ENCODE data around the gene ATP8A2. TPM values are rescaled to one million over a fixed set of nuclear protein-coding genes. Genes with fewer than 3 reads are reported as not detected.

ATP8A2 gene
- total and polyA plus RNA-seq, 10 of the 15 experiments (the other 5 are each of a cell fraction or from before 2014, with no cell fraction given): 0.01 to 0.04 (median 0.04) TPM; not detected in 7

DNA sequence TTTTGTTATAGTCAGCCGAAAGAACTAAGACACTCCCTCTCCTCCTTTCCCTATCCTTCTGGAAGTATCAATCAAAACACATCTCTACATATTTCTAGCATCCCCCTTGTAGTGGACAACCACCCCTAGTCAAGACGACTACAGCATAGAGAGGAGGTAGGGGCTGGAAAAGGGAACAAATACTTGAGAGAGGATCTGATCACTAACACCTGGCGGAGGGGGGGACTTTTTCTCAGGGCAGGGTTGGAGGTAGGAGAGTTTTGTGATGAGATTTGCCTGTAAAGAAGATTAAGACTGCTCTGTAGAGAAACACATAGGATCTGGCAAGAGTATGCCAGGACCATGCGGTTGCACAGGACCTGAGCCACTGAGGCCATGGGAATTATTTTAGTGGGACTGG is 471.9 kb downstream of the ATP8A2 start (continued):
- TF ChIP-seq EZH2 (IDR thresholded peaks at IDR 0.05; ENCODE audit: borderline replicate concordance, control insufficient read depth, low read depth, low read length) (no peak), POLR2AphosphoS2 (IDR thresholded peaks at IDR 0.05; ENCODE audit: low read depth, low read length) (no peak), RELB (IDR thresholded peaks at IDR 0.05; ENCODE audit: low read depth) (no peak)

DNA sequence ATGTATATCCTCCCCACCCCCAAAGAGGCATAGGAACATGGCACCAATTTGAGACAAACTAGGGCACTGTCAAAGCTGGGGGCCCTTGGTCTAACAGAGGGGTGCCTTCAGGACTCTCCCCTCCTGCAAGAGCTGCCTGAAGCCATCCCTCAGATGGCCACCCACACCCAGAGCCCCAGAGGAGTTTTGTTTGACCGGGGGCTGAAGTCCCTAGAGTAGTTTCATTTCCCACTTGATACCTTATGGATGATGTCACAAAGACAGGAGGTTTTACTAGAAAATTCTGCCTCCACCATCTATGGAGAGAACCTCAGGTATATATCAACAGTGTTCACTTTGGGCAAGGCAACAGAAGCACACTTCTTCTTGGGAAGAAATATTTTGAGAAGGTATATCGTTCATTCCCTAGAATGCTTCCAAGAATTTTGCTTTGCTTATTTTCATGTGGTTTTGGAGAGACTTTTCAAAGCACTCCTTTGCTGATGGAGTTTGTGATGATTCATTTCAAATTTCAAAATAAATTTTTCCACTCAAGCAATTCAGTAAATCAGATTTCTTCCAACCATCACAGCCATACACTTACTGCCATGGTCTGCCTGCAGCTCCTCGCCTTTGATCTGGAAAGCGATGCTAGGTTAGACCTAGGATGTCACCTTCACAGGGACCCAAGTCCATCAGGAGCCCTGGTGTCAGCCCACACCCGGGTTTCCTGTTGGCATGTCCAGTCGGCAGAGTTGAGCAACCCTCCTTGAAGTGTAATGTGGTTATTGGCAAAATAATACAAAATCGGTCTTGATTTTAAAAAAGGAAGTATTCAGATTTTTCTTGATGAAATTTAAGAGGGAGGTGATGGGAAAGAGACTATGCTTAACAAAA is 473.0 kb downstream of the ATP8A2 start:
- in situ Hi-C loops (cut with MboI): no loop called here
- SMC1A ChIA-PET (ENCODE audit: uncharacterized antibody, unreplicated experiment): no interaction called here
- no peaks in the 10 kb centered on the region for H3K36me3 ChIP-seq (ENCODE audit: control insufficient read depth in 2 of 2, insufficient read depth in 2 of 2, low read length in 1 of 2)
- DNase-seq (ENCODE audit: low read depth, low spot score): no peak
- no peaks in the 10 kb centered on the region for H4K20me1 ChIP-seq (ENCODE audit: control insufficient read depth, insufficient read depth)
- BruUV-seq (replicated peaks): no TSS peak
- H3K27ac ChIP-seq (ENCODE audit: control insufficient read depth, insufficient read depth): no peak overlapping the region
- H3K4me1 ChIP-seq (ENCODE audit: control insufficient read depth, insufficient read depth, low read length): peaks cover 13% of the 10 kb centered on the region
- 54% methylated on average over 7 of the region's 7 CpGs for WGBS (ENCODE audit: insufficient coverage, insufficient replicate concordance, low lambda C conversion rate, missing lambda C conversion rate)
- H3K79me2 ChIP-seq (ENCODE audit: control insufficient read depth, insufficient read depth, low read length): no peaks in the 10 kb centered on the region
- no peak for FAIRE-seq
- H3K27me3 ChIP-seq (replicated peaks in 1 of 2; ENCODE audit: control insufficient read depth in 2 of 2, insufficient read depth in 2 of 2, low read length in 1 of 2): no peaks in the 10 kb centered on the region
- POLR2A ChIA-PET: no interaction called here
- intact Hi-C loops (cut with micrococcal nuclease; ENCODE audit: unreplicated experiment): no loop called here
- no peak overlapping the region for H3K9ac ChIP-seq (ENCODE audit: control insufficient read depth, insufficient read depth, low read length)
- H3K4me2 ChIP-seq (ENCODE audit: control insufficient read depth, insufficient read depth): no peak overlapping the region
- no peak overlapping the region for H2AFZ ChIP-seq (ENCODE audit: control insufficient read depth, low read depth, low read length)
- RAD21 ChIA-PET (ENCODE audit: unreplicated experiment): no interaction called here
- no peak overlapping the region for H3K4me3 ChIP-seq
- TF ChIP-seq USF1 (IDR thresholded peaks at IDR 0.05; ENCODE audit: borderline replicate concordance, extremely low read length, insufficient read depth, low read depth, low read length) (no peak), NFYA (IDR thresholded peaks at IDR 0.05; ENCODE audit: borderline replicate concordance, low read depth, low read length) (no peak), NR2C2 (IDR thresholded peaks at IDR 0.05; ENCODE audit: borderline replicate concordance, control insufficient read depth, insufficient read length, low read depth) (no peak), ATF7 (IDR thresholded peaks at IDR 0.05; ENCODE audit: low read depth) (no peak), RUNX3 (IDR thresholded peaks at IDR 0.05; ENCODE audit: low read length) (no peak), SRF (IDR thresholded peaks at IDR 0.05; ENCODE audit: low read depth in 2 of 2, low read length in 2 of 2) (no peak)
- no peak for ATAC-seq
- no peaks in the 10 kb centered on the region; the same call in 2 of the 3 replicates for H3K9me3 ChIP-seq (replicated peaks; ENCODE audit: control insufficient read depth, insufficient read depth, low read length)
- CTCF ChIA-PET: interaction anchor here (0.6 kb wide), 1 partner anchor 551 kb away, joined by 3 read pairs; no protein-coding TSS in a partner anchor

Data from GM12878 (cell line).